K562 (cell line): ENCODE data around the gene TMEM60. TPM values are rescaled to one million over a fixed set of nuclear protein-coding genes. Genes with fewer than 3 reads are reported as not detected.

ENCODE experiments used
- ATAC-seq: fragments of 200-7000 bp; cut with Tn5 transposase; 3 replicates; pipeline ENCODE4 v1.9.1; 2020; ENCODE audit warnings: moderate library complexity
- BruUV-seq: library from RNA; stranded (reverse); fragments of 400-500 nt; replicated peaks from 2 replicates; lab custom pipeline; 2021; lab: Mats Ljungman, UMichigan
- CTCF ChIA-PET: fragments of 300-600 bp; formaldehyde crosslinking; extraction: SDS; loops from one replicate; lab custom pipeline; 2021; ENCODE audit warnings: low intra/inter-chr PET ratio; lab: Yijun Ruan, JAX
- POLR2A ChIA-PET: fragments of 300-600, 350-650 bp; sonication (Branson Sonifier 250); formaldehyde crosslinking; extraction: SDS; loops from one replicate; lab custom pipeline; 2021; ENCODE audit warnings: antibody characterized with exemption, inconsistent platforms; lab: Yijun Ruan, JAX
- DNase-seq, 4 experiments: peaks; one replicate each; pipeline versions ENCODE4 v3.0.0 to v3.0.0-alpha.2; 2011 to 2018; ENCODE audit warnings: low spot score in 3 of 4, mixed read lengths in 3 of 4; ENCODE audit errors: extremely low read depth in 1 of 4
- FAIRE-seq: peaks from 2 replicates; lab custom pipeline; 2011; peaks lifted over from hg19 to GRCh38; lab: Jason Lieb, UNC
- H2AFZ ChIP-seq: 2 replicates; pipeline ENCODE4 v1.6.0; 2011; ENCODE audit warnings: low read depth, low read length, control low read depth, inconsistent platforms
- H3K27ac ChIP-seq: fragments of 200-600 bp; 3 replicates; pipeline ENCODE4 v1.8.0; 2011; ENCODE audit warnings: low read depth, mild to moderate bottlenecking, control low read depth, inconsistent platforms, low read length, moderate library complexity, mixed read lengths; ENCODE audit errors: extremely low read depth
- H3K27me3 ChIP-seq, 2 experiments: fragments of 300-600 bp in 1 of 2; 2 replicates in 1 of 2; 3 replicates in 1 of 2; pipeline versions ENCODE4 v1.6.0 to v1.8.0; 2011; ENCODE audit warnings: inconsistent platforms in 2 of 2, low read length in 2 of 2, mild to moderate bottlenecking in 1 of 2, mixed read lengths in 1 of 2, moderate library complexity in 1 of 2; ENCODE audit not compliant: control insufficient read depth in 2 of 2, insufficient read depth in 2 of 2
- H3K36me3 ChIP-seq: fragments of 300-600 bp; 3 replicates; pipeline ENCODE4 v1.8.0; 2011; ENCODE audit warnings: mild to moderate bottlenecking, low read length, inconsistent platforms; ENCODE audit not compliant: control insufficient read depth, insufficient read depth
- H3K4me1 ChIP-seq, 2 experiments: fragments of 200-600 bp in 1 of 2; replicated peaks in 1 of 2; 2 replicates in 1 of 2; 3 replicates in 1 of 2; pipeline versions ENCODE4 v1.5.1 to v1.8.0; 2011; ENCODE audit warnings: inconsistent platforms in 2 of 2, low read length in 2 of 2, mild to moderate bottlenecking in 1 of 2, mixed read lengths in 1 of 2, moderate library complexity in 1 of 2; ENCODE audit not compliant: control insufficient read depth in 2 of 2, insufficient read depth in 2 of 2
- H3K4me2 ChIP-seq: 2 replicates; pipeline ENCODE4 v1.6.1; 2011; ENCODE audit warnings: low read length, control low read depth, inconsistent platforms, mixed read lengths; ENCODE audit not compliant: insufficient read depth
- H3K4me3 ChIP-seq: fragments of 200-600 bp; sonication (generic), shearing (Covaris generic); 2 replicates; pipeline ENCODE4 v1.5.1; 2016; ENCODE audit warnings: control low read depth, inconsistent platforms
- H3K79me2 ChIP-seq: fragments of 200-600 bp; 3 replicates; pipeline ENCODE4 v1.8.0; 2011; ENCODE audit warnings: low read length, inconsistent platforms; ENCODE audit not compliant: control insufficient read depth, insufficient read depth
- H3K9ac ChIP-seq, 2 experiments: 2 replicates each; pipeline versions ENCODE4 v1.6.0 to v1.6.1; 2011; ENCODE audit warnings: low read depth in 2 of 2, low read length in 2 of 2, control low read depth in 1 of 2, inconsistent platforms in 1 of 2, mild to moderate bottlenecking in 1 of 2, mixed read lengths in 1 of 2; ENCODE audit not compliant: insufficient read depth in 1 of 2
- H3K9me1 ChIP-seq: one replicate; pipeline ENCODE4 v1.6.0; 2011; ENCODE audit warnings: inconsistent platforms, mild to moderate bottlenecking, low read length, moderate library complexity; ENCODE audit not compliant: control insufficient read depth, insufficient read depth
- H3K9me3 ChIP-seq: replicated peaks from 2 replicates; pipeline ENCODE4 v1.5.1; 2011; ENCODE audit warnings: low read depth, low read length, inconsistent platforms; ENCODE audit not compliant: control insufficient read depth, insufficient read depth
- H4K20me1 ChIP-seq: replicated peaks from 2 replicates; pipeline ENCODE4 v1.6.1; 2011; ENCODE audit warnings: low read length, inconsistent platforms, mixed read lengths; ENCODE audit not compliant: control insufficient read depth, insufficient read depth
- BRF2 ChIP-seq: IDR thresholded peaks from 3 replicates; pipeline ENCODE4 v1.6.1; 2011; ENCODE audit warnings: borderline replicate concordance, mild to moderate bottlenecking; ENCODE audit not compliant: insufficient read length, insufficient read depth
- FIP1L1 ChIP-seq: fragments of 200-400 bp; formaldehyde crosslinking; IDR thresholded peaks from 2 replicates; pipeline ENCODE4 v1.6.1; 2018; ENCODE audit warnings: mild to moderate bottlenecking, low read depth, low read length; ENCODE audit not compliant: poor library complexity, severe bottlenecking
- JUN ChIP-seq, 2 experiments: sonication (generic) in 1 of 2; formaldehyde crosslinking in 1 of 2; IDR thresholded peaks; 2 replicates each; pipeline versions ENCODE4 v1.6.1 to v1.8.0; 2012 to 2022; ENCODE audit warnings: borderline replicate concordance in 2 of 2, mild to moderate bottlenecking in 2 of 2, improper control_type of control experiment in 1 of 2, low read depth in 1 of 2, low read length in 1 of 2, missing genetic modification reagents in 1 of 2
- MEIS2 ChIP-seq: fragments of 450-650 bp; IDR thresholded peaks from 2 replicates; pipeline ENCODE4 v1.6.1; 2014; ENCODE audit warnings: mild to moderate bottlenecking; ENCODE audit not compliant: partially characterized antibody
- PCBP1 ChIP-seq: fragments of 200-400 bp; formaldehyde crosslinking; IDR thresholded peaks from 2 replicates; pipeline ENCODE4 v1.6.1; 2018; ENCODE audit warnings: mild to moderate bottlenecking, low read depth, low read length; ENCODE audit not compliant: poor library complexity, severe bottlenecking
- PKNOX1 ChIP-seq: fragments of 450-650 bp; IDR thresholded peaks from 2 replicates; pipeline ENCODE4 v1.6.1; 2016
- RFX1 ChIP-seq: fragments of 450-650 bp; IDR thresholded peaks from 2 replicates; pipeline ENCODE4 v1.6.1; 2016; ENCODE audit warnings: mild to moderate bottlenecking, moderate library complexity
- WHSC1 ChIP-seq: IDR thresholded peaks from one replicate; pipeline ENCODE4 v1.6.1; 2012; ENCODE audit warnings: low read length, control low read depth, inconsistent platforms
- WGBS: fragments of 100-300 bp; shearing (Covaris generic); methylation state at CpG from one replicate; pipeline ENCODE4 v1.1.6; 2016; ENCODE audit warnings: low coverage, mixed read lengths; ENCODE audit not compliant: insufficient coverage; ENCODE audit errors: missing lambda C conversion rate; 5-methylcytosine and 5-hydroxymethylcytosine counted together
- in situ Hi-C: fragments of 300-500 bp; cut with MboI; formaldehyde crosslinking; loops from 4 replicates; pipeline ENCODE4 v1.15.0; 2018; ENCODE audit warnings: inconsistent platforms, mixed read lengths
- intact Hi-C: fragments of 100-400 bp; cut with micrococcal nuclease; formaldehyde crosslinking; loops from 2 replicates; pipeline ENCODE4 v1.14.2; 2022
- polyA plus RNA-seq, 8 experiments: library from polyadenylated mRNA; depleted of rRNA in 4 of 8; stranded (reverse) in 5 of 8; unstranded in 3 of 8; fragments of >200 nt; fragmentation: Nextera tagmentation in 2 of 8; fragmentation: Illumina TruSeq in 1 of 8; extraction: Ambion mirVana in 2 of 8; extraction: Trizol in 1 of 8; gene quantifications; 2 replicates each; pipeline versions ENCODE4 v1.2.1 to v1.2.3, GENCODE V29; 2011 to 2014; ENCODE audit warnings: inconsistent platforms in 1 of 8, missing spikeins in 1 of 8
- total RNA-seq, 7 experiments: library from RNA; depleted of rRNA in 6 of 7; stranded (reverse); fragments of >200 nt in 6 of 7; fragmentation: Illumina TruSeq in 2 of 7; extraction: Trizol in 2 of 7; gene quantifications; 2 replicates each; pipeline versions ENCODE4 v1.2.1 to v1.2.3, GENCODE V29; 2011 to 2021; ENCODE audit warnings: low replicate concordance in 1 of 7

Gene TMEM60
- total and polyA plus RNA-seq, 9 of the 15 experiments (the other 6 are each of a cell fraction or from before 2014, with no cell fraction given): 12.5 to 140 (median 38.4) TPM

GRCh38 chr7:77837966-77838365 is 39.7 kb upstream of the TMEM60 start:
- no TSS peak for BruUV-seq
- H3K79me2 ChIP-seq: peaks cover 90% of the 10 kb centered on the region

More at GRCh38 chr7:77837966-77838365, 39.7 kb upstream of the TMEM60 start:
- no peaks in the 10 kb centered on the region for H3K9me3 ChIP-seq
- H4K20me1 ChIP-seq: no peaks in the 10 kb centered on the region
- DNase-seq (no peak), FAIRE-seq (no peak), ATAC-seq (no peak)
- no peaks in the 10 kb centered on the region for H3K27me3 ChIP-seq
- peaks cover 4 to 26% of the 10 kb centered on the region in 2 experiments for H3K4me1 ChIP-seq
- no peak for TF ChIP-seq WHSC1
- TF ChIP-seq JUN (IDR thresholded peaks at IDR 0.05; ENCODE audit: borderline replicate concordance, low read depth, low read length): no peak
- no peak for TF ChIP-seq JUN (CRISPR knock-in tag; IDR thresholded peaks at IDR 0.05; ENCODE audit: borderline replicate concordance)
- TF ChIP-seq BRF2: no peak
- TF ChIP-seq MEIS2: peak; percentile 59
- TF ChIP-seq FIP1L1: no peak
- peak; percentile 32; the same call in 1 of the 2 replicates for TF ChIP-seq RFX1
- TF ChIP-seq PKNOX1: peak; percentile 20; the same call in 1 of the 2 replicates
- TF ChIP-seq PCBP1: no peak
- H3K27ac ChIP-seq: no peak overlapping the region; the same call in 2 of the 3 replicates
- no peak overlapping the region for H3K9ac ChIP-seq
- intact Hi-C loops (no loop called here), in situ Hi-C loops (no loop called here)
- ChIA-PET CTCF (no interaction called here), POLR2A (interaction anchor here (1.0 kb wide), 1 partner anchor 39 kb away, joined by 3 read pairs; the partner anchor contains the start of genes PHTF2 and TMEM60)
- H3K4me2 ChIP-seq: no peak overlapping the region
- no peak overlapping the region for H2AFZ ChIP-seq
- H3K4me3 ChIP-seq: no peak overlapping the region
- H3K36me3 ChIP-seq: peaks cover 4% of the 10 kb centered on the region; the same call in 1 of the 3 replicates
- no peaks in the 10 kb centered on the region for H3K9me1 ChIP-seq
- 0% methylated on average over 1 of the region's 1 CpG for WGBS
